K562 (cell line): Measurements from ENCODE around the gene UHRF1. TPM values are rescaled to one million over a fixed set of nuclear protein-coding genes. Genes with fewer than 3 reads are reported as not detected.

Experiments
- BRD9 ChIP-seq: fragments of 450-650 bp; IDR thresholded peaks from 2 replicates; pipeline ENCODE4 v1.6.1; 2018; ENCODE audit warnings: low read depth; ENCODE audit not compliant: partially characterized antibody
- C11orf30 ChIP-seq: fragments of 450-650 bp; IDR thresholded peaks from 2 replicates; pipeline ENCODE4 v1.6.1; 2016; ENCODE audit warnings: low read depth, mild to moderate bottlenecking
- CBFB ChIP-seq: sonication (generic); formaldehyde crosslinking; IDR thresholded peaks from 2 replicates; pipeline ENCODE4 v1.4.0; 2020; ENCODE audit warnings: mild to moderate bottlenecking, missing genetic modification reagents
- E2F3 ChIP-seq: fragments of 250-450 bp; sonication (Bioruptor Pico); IDR thresholded peaks from 2 replicates; pipeline ENCODE4 v1.4.0; 2020; ENCODE audit warnings: mild to moderate bottlenecking
- MEF2D ChIP-seq: conservative IDR thresholded peaks from 2 replicates; pipeline ENCODE4 v1.6.1; 2016; ENCODE audit warnings: low read depth, missing genetic modification characterization, missing compliant biosample characterization
- NR3C1 ChIP-seq: sonication (generic); formaldehyde crosslinking; IDR thresholded peaks from 2 replicates; pipeline ENCODE4 v1.8.1; 2022; ENCODE audit warnings: missing genetic modification reagents
- SMAD3 ChIP-seq: fragments of 450-650 bp; formaldehyde crosslinking; conservative IDR thresholded peaks from 2 replicates; pipeline ENCODE4 v1.4.0; 2020; ENCODE audit warnings: mild to moderate bottlenecking
- SRSF1 ChIP-seq: fragments of 200-400 bp; formaldehyde crosslinking; IDR thresholded peaks from 2 replicates; pipeline ENCODE4 v1.6.1; 2017; ENCODE audit warnings: mild to moderate bottlenecking, low read depth, low read length, moderate library complexity
- TAF15 ChIP-seq: fragments of 200-400 bp; formaldehyde crosslinking; IDR thresholded peaks from 2 replicates; pipeline ENCODE4 v1.6.1; 2017; ENCODE audit warnings: mild to moderate bottlenecking, low read depth, low read length, moderate library complexity
- XRCC3 ChIP-seq: fragments of 450-650 bp; IDR thresholded peaks from 2 replicates; pipeline ENCODE4 v1.6.1; 2017; ENCODE audit warnings: mild to moderate bottlenecking, moderate library complexity
- ZNF212 ChIP-seq: fragments of 450-650 bp; formaldehyde crosslinking; IDR thresholded peaks from 2 replicates; pipeline ENCODE4 v1.4.0; 2020; ENCODE audit warnings: mild to moderate bottlenecking
- ZNF324 ChIP-seq: fragments of 250-450 bp; sonication (Bioruptor Pico); IDR thresholded peaks from 2 replicates; pipeline ENCODE4 v1.4.0; 2020; ENCODE audit warnings: mild to moderate bottlenecking
- polyA plus RNA-seq, 8 experiments: library from polyadenylated mRNA; depleted of rRNA in 4 of 8; stranded (reverse) in 5 of 8; unstranded in 3 of 8; fragments of >200 nt; fragmentation: Nextera tagmentation in 2 of 8; fragmentation: Illumina TruSeq in 1 of 8; extraction: Ambion mirVana in 2 of 8; extraction: Trizol in 1 of 8; gene quantifications; 2 replicates each; pipeline versions ENCODE4 v1.2.1 to v1.2.3, GENCODE V29; 2011 to 2014; ENCODE audit warnings: inconsistent platforms in 1 of 8, missing spikeins in 1 of 8
- total RNA-seq, 7 experiments: library from RNA; depleted of rRNA in 6 of 7; stranded (reverse); fragments of >200 nt in 6 of 7; fragmentation: Illumina TruSeq in 2 of 7; extraction: Trizol in 2 of 7; gene quantifications; 2 replicates each; pipeline versions ENCODE4 v1.2.1 to v1.2.3, GENCODE V29; 2011 to 2021; ENCODE audit warnings: low replicate concordance in 1 of 7
- TF ChIP-seq, protein P1 (sequence below): fragments of 450-650 bp; IDR thresholded peaks from 2 replicates; pipeline ENCODE4 v1.6.1; 2016; ENCODE audit warnings: missing biosample characterization, missing genetic modification characterization
- TF ChIP-seq, protein P2 (sequence below): sonication (generic); formaldehyde crosslinking; IDR thresholded peaks from 2 replicates; pipeline ENCODE4 v1.8.0; 2022; ENCODE audit warnings: mild to moderate bottlenecking, missing genetic modification reagents, borderline replicate concordance
- TF ChIP-seq, protein P3 (sequence below): fragments of 450-650 bp; IDR thresholded peaks from 2 replicates; pipeline ENCODE4 v1.6.1; 2016; ENCODE audit warnings: antibody characterized with exemption
- TF ChIP-seq, protein P4 (sequence below): sonication (generic); formaldehyde crosslinking; IDR thresholded peaks from 2 replicates; pipeline ENCODE4 v1.9.0; 2022; ENCODE audit warnings: mild to moderate bottlenecking, missing genetic modification reagents
- TF ChIP-seq, protein P5 (sequence below): fragments of 450-650 bp; IDR thresholded peaks from 2 replicates; pipeline ENCODE4 v1.6.1; 2016; ENCODE audit warnings: low read depth, mild to moderate bottlenecking, moderate library complexity
- TF ChIP-seq, protein P6 (sequence below): fragments of 250-450 bp; sonication (Bioruptor Pico); IDR thresholded peaks from 2 replicates; pipeline ENCODE4 v1.4.0; 2020; ENCODE audit warnings: borderline replicate concordance
- TF ChIP-seq, protein P7 (sequence below): fragments of 250-450 bp; sonication (Bioruptor Pico); IDR thresholded peaks from 2 replicates; pipeline ENCODE4 v1.4.0; 2020; ENCODE audit warnings: mild to moderate bottlenecking

UHRF1 gene
- total and polyA plus RNA-seq, 9 of the 15 experiments (the other 6 are each of a cell fraction or from before 2014, with no cell fraction given) = 6.0 to 101 (median 30.9) TPM

DNA sequence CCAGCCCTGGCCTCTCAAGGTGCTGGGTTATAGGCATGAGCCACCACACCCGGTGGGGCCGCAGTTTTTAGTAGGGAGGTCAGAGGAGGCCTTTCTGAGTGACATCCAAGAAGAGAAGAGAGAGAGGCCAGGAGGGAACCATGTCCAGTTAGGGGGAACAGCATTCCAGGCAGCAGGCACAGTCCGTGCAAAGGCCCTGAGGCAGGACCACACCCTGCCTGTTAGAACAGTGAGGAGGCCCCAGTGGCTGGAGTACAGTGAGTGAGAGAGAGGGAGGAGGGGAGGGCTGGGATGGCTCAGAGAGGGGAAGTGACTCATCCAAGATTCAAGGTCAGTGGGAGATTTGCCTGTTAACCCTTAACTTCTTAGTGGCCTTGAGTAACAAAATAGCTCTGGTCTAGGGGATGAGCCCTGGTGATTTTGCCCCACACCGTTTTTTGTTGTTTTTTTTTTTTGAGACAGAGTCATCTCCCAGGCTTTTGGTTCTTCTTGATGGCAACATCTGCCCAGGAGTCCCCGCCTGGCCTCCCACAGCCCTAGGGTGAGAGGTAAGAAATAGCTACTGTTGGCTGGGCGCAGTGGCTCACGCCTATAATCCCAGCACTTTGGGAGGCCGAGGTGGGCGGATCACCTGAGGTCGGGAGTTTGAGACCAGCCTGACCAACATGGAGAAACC lies 39.1 kb upstream of the UHRF1 start (continued):
- TF ChIP-seq, protein P1, sequence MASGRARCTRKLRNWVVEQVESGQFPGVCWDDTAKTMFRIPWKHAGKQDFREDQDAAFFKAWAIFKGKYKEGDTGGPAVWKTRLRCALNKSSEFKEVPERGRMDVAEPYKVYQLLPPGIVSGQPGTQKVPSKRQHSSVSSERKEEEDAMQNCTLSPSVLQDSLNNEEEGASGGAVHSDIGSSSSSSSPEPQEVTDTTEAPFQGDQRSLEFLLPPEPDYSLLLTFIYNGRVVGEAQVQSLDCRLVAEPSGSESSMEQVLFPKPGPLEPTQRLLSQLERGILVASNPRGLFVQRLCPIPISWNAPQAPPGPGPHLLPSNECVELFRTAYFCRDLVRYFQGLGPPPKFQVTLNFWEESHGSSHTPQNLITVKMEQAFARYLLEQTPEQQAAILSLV (tag) = no peak; the same call in 1 of the 2 replicates
- TF ChIP-seq ZNF212 (CRISPR knock-in tag) = no peak
- TF ChIP-seq, protein P2, sequence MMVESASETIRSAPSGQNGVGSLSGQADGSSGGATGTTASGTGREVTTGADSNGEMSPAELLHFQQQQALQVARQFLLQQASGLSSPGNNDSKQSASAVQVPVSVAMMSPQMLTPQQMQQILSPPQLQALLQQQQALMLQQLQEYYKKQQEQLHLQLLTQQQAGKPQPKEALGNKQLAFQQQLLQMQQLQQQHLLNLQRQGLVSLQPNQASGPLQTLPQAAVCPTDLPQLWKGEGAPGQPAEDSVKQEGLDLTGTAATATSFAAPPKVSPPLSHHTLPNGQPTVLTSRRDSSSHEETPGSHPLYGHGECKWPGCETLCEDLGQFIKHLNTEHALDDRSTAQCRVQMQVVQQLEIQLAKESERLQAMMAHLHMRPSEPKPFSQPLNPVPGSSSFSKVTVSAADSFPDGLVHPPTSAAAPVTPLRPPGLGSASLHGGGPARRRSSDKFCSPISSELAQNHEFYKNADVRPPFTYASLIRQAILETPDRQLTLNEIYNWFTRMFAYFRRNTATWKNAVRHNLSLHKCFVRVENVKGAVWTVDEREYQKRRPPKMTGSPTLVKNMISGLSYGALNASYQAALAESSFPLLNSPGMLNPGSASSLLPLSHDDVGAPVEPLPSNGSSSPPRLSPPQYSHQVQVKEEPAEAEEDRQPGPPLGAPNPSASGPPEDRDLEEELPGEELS = no peak
- TF ChIP-seq XRCC3 = no peak
- TF ChIP-seq, protein P3, sequence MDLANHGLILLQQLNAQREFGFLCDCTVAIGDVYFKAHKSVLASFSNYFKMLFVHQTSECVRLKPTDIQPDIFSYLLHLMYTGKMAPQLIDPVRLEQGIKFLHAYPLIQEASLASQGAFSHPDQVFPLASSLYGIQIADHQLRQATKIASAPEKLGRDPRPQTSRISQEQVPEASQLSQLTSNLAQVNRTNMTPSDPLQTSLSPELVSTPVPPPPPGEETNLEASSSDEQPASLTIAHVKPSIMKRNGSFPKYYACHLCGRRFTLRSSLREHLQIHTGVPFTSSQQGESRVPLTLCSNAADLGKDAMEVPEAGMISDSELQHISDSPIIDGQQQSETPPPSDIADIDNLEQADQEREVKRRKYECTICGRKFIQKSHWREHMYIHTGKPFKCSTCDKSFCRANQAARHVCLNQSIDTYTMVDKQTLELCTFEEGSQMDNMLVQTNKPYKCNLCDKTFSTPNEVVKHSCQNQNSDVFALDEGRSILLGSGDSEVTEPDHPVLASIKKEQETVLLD = no peak; the same call in none of the 2 replicates
- no peak for TF ChIP-seq C11orf30
- TF ChIP-seq TAF15 = no peak
- no peak for TF ChIP-seq SMAD3 (CRISPR knock-in tag)
- peak; percentile 82 for TF ChIP-seq BRD9
- TF ChIP-seq, protein P4, sequence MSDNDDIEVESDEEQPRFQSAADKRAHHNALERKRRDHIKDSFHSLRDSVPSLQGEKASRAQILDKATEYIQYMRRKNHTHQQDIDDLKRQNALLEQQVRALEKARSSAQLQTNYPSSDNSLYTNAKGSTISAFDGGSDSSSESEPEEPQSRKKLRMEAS (CRISPR knock-in tag) = no peak
- TF ChIP-seq, protein P5, sequence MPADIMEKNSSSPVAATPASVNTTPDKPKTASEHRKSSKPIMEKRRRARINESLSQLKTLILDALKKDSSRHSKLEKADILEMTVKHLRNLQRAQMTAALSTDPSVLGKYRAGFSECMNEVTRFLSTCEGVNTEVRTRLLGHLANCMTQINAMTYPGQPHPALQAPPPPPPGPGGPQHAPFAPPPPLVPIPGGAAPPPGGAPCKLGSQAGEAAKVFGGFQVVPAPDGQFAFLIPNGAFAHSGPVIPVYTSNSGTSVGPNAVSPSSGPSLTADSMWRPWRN = no peak
- no peak for TF ChIP-seq E2F3
- TF ChIP-seq, protein P6, sequence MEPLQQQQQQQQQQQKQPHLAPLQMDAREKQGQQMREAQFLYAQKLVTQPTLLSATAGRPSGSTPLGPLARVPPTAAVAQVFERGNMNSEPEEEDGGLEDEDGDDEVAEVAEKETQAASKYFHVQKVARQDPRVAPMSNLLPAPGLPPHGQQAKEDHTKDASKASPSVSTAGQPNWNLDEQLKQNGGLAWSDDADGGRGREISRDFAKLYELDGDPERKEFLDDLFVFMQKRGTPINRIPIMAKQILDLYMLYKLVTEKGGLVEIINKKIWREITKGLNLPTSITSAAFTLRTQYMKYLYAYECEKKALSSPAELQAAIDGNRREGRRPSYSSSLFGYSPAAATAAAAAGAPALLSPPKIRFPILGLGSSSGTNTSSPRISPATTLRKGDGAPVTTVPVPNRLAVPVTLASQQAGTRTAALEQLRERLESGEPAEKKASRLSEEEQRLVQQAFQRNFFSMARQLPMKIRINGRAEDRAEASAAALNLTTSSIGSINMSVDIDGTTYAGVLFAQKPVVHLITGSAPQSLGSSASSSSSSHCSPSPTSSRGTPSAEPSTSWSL (CRISPR knock-in tag) = no peak
- no peak for TF ChIP-seq SRSF1
- TF ChIP-seq, protein P7, sequence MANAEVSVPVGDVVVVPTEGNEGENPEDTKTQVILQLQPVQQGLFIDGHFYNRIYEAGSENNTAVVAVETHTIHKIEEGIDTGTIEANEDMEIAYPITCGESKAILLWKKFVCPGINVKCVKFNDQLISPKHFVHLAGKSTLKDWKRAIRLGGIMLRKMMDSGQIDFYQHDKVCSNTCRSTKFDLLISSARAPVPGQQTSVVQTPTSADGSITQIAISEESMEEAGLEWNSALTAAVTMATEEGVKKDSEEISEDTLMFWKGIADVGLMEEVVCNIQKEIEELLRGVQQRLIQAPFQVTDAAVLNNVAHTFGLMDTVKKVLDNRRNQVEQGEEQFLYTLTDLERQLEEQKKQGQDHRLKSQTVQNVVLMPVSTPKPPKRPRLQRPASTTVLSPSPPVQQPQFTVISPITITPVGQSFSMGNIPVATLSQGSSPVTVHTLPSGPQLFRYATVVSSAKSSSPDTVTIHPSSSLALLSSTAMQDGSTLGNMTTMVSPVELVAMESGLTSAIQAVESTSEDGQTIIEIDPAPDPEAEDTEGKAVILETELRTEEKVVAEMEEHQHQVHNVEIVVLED (CRISPR knock-in tag) = no peak
- no peak for TF ChIP-seq NR3C1
- no peak for TF ChIP-seq CBFB (CRISPR knock-in tag)
- TF ChIP-seq ZNF324 (CRISPR knock-in tag) = no peak
- no peak for TF ChIP-seq MEF2D
